Measurements from ENCODE around the gene SEM1.

The SEM1 gene

GRCh38 chr7:96694082-96694481 is 15.6 kb downstream of the SEM1 start:
- H3K4me3 ChIP-seq (ENCODE audit: low read depth, low read length): no peak overlapping the region
- DNase-seq (ENCODE audit: low read depth): no peak
- TF ChIP-seq CTCF (conservative IDR thresholded peaks at IDR 0.05; ENCODE audit: low read depth, low read length): no peak

- TF ChIP-seq CTCF (conservative IDR thresholded peaks at IDR 0.05; ENCODE audit: low read depth, low read length): no peak
- no peak for DNase-seq (ENCODE audit: low read depth)
- H3K4me3 ChIP-seq (ENCODE audit: low read depth, low read length): no peak overlapping the region
These were observed 17.9 kb downstream of the SEM1 start for GRCh38 chr7:96691702-96692101.

- no peak for DNase-seq (ENCODE audit: low read depth)
- no peak overlapping the region for H3K4me3 ChIP-seq (ENCODE audit: low read depth, low read length)
- no peak for TF ChIP-seq CTCF (conservative IDR thresholded peaks at IDR 0.05; ENCODE audit: low read depth, low read length)
These were observed 20.2 kb downstream of the SEM1 start for GRCh38 chr7:96689414-96689813.

- peak; percentile 69 for DNase-seq (ENCODE audit: low read depth)
- TF ChIP-seq CTCF (conservative IDR thresholded peaks at IDR 0.05; ENCODE audit: low read depth, low read length): no peak
- no peak overlapping the region for H3K4me3 ChIP-seq (ENCODE audit: low read depth, low read length)
These were observed 23.3 kb downstream of the SEM1 start for GRCh38 chr7:96686305-96686704.

- no peak for TF ChIP-seq CTCF (conservative IDR thresholded peaks at IDR 0.05; ENCODE audit: low read depth, low read length)
- H3K4me3 ChIP-seq (ENCODE audit: low read depth, low read length): no peak overlapping the region
- no peak for DNase-seq (ENCODE audit: low read depth)
These were observed 23.9 kb downstream of the SEM1 start for GRCh38 chr7:96685755-96686154.

- TF ChIP-seq CTCF (conservative IDR thresholded peaks at IDR 0.05; ENCODE audit: low read depth, low read length): no peak
- H3K4me3 ChIP-seq (ENCODE audit: low read depth, low read length): no peak overlapping the region
- DNase-seq (ENCODE audit: low read depth): no peak
These were observed 24.3 kb downstream of the SEM1 start for GRCh38 chr7:96685353-96685752.

- no peak overlapping the region for H3K4me3 ChIP-seq (ENCODE audit: low read depth, low read length)
- DNase-seq (ENCODE audit: low read depth): no peak
- TF ChIP-seq CTCF (conservative IDR thresholded peaks at IDR 0.05; ENCODE audit: low read depth, low read length): no peak
These were observed 29.8 kb downstream of the SEM1 start for GRCh38 chr7:96679886-96680285.

Measured in choroid plexus epithelial cell (primary cell).